HL-60 (cell line): Measurements from ENCODE around the gene KCNJ18.
"Not testable (repeated sequence)": the region's sequence is repeated elsewhere in the genome, so short reads cannot be mapped to it uniquely, and the experiment has no call there.

Source experiments
- DNase-seq, 2 experiments: peaks; one replicate each; pipeline ENCODE4 v3.0.0-alpha.2; 2010 to 2020; ENCODE audit warnings: low read depth in 1 of 2, low spot score in 1 of 2
- H3K27ac ChIP-seq: fragments of 250-450 bp; sonication (Bioruptor Pico); replicated peaks from 2 replicates; pipeline ENCODE4 v1.5.1; 2020; ENCODE audit warnings: mild to moderate bottlenecking, moderate library complexity
- H3K27me3 ChIP-seq: fragments of 250-450 bp; sonication (Bioruptor Pico); 2 replicates; pipeline ENCODE4 v1.5.1; 2021; ENCODE audit warnings: mild to moderate bottlenecking, moderate library complexity; ENCODE audit not compliant: insufficient read depth, poor library complexity, severe bottlenecking
- H3K4me3 ChIP-seq: replicated peaks from 2 replicates; pipeline ENCODE4 v1.5.1; 2011; ENCODE audit warnings: mild to moderate bottlenecking, control low read depth, low read length; ENCODE audit not compliant: insufficient read depth
- CTCF ChIP-seq: IDR thresholded peaks from one replicate; pipeline ENCODE4 v1.5.1; 2011; ENCODE audit warnings: low read length, control low read depth, inconsistent platforms; ENCODE audit not compliant: insufficient read depth
- GABPA ChIP-seq: IDR thresholded peaks from 2 replicates; pipeline ENCODE4 v1.6.1; 2012; ENCODE audit warnings: low read depth
- POLR2AphosphoS5 ChIP-seq: IDR thresholded peaks from 2 replicates; pipeline ENCODE4 v1.6.1; 2012; ENCODE audit warnings: low read depth
- REST ChIP-seq: IDR thresholded peaks from 2 replicates; pipeline ENCODE4 v1.6.1; 2012; ENCODE audit warnings: low read depth; ENCODE audit not compliant: insufficient replicate concordance
- SPI1 ChIP-seq: IDR thresholded peaks from 2 replicates; pipeline ENCODE4 v1.6.1; 2012; ENCODE audit warnings: low read depth, mild to moderate bottlenecking, borderline replicate concordance

KCNJ18 gene

GRCh38 chr17:21678393-21679081, 13.8 kb upstream of the KCNJ18 start:
- Histone ChIP-seq H3K27ac (no peak overlapping the region), H3K27me3 (no peaks in the 10 kb centered on the region), H3K4me3 (no peak overlapping the region)
- no peak for DNase-seq
- no peak for TF ChIP-seq POLR2AphosphoS5
- TF ChIP-seq CTCF, result no peak
- TF ChIP-seq REST, result no peak
- no peak for TF ChIP-seq SPI1
- no peak for TF ChIP-seq GABPA

GRCh38 chr17:21679256-21680146, 12.8 kb upstream of the KCNJ18 start:
- Histone ChIP-seq H3K27ac (no peak overlapping the region), H3K4me3 (no peak overlapping the region), H3K27me3 (no peaks in the 10 kb centered on the region)
- TF ChIP-seq REST (no peak), SPI1 (no peak), CTCF (no peak), GABPA (no peak), POLR2AphosphoS5 (no peak)
- DNase-seq, result no peak

GRCh38 chr17:21680366-21680765, 12.0 kb upstream of the KCNJ18 start:
- DNase-seq, result no peak
- TF ChIP-seq SPI1, result no peak
- H3K4me3 ChIP-seq, result no peak overlapping the region
- H3K27me3 ChIP-seq, result no peaks in the 10 kb centered on the region
- no peak overlapping the region for H3K27ac ChIP-seq

- H3K4me3 ChIP-seq, H3K27ac ChIP-seq, H3K27me3 ChIP-seq, DNase-seq: not testable (repeated sequence)
Observed at GRCh38 chr17:21680850-21681351, 11.4 kb upstream of the KCNJ18 start.

- not testable (repeated sequence) for H3K27ac ChIP-seq, DNase-seq, H3K4me3 ChIP-seq, H3K27me3 ChIP-seq
Observed at GRCh38 chr17:21681576-21681975, 10.7 kb upstream of the KCNJ18 start.

- not testable (repeated sequence) for H3K4me3 ChIP-seq
Observed at GRCh38 chr17:21682130-21682529, 10.2 kb upstream of the KCNJ18 start.

GRCh38 chr17:21683142-21683712, 9.1 kb upstream of the KCNJ18 start:
- H3K27me3 ChIP-seq, DNase-seq, H3K4me3 ChIP-seq, H3K27ac ChIP-seq: not testable (repeated sequence)

More at GRCh38 chr17:21682130-21682529, 10.2 kb upstream of the KCNJ18 start:
- DNase-seq, H3K27me3 ChIP-seq, H3K27ac ChIP-seq: not testable (repeated sequence)

GRCh38 chr17:21683897-21684296, 8.4 kb upstream of the KCNJ18 start:
- not testable (repeated sequence) for DNase-seq, H3K4me3 ChIP-seq, H3K27me3 ChIP-seq, H3K27ac ChIP-seq
